NCI-H345 treated with DMSO at 0.1 percent for 48 hours (cell line): ENCODE data around the gene METTL8.
A peak's percentile ranks its signal among the peaks of the same experiment; 100 is the strongest.
"Not testable (repeated sequence)": the region's sequence is repeated elsewhere in the genome, so short reads cannot be mapped to it uniquely, and the experiment has no call there.

ENCODE experiments used
- DNase-seq: peaks from one replicate; lab custom pipeline; 2025; ENCODE audit not compliant: unreplicated experiment; lab: John Stamatoyannopoulos, UW

METTL8 gene

DNA sequence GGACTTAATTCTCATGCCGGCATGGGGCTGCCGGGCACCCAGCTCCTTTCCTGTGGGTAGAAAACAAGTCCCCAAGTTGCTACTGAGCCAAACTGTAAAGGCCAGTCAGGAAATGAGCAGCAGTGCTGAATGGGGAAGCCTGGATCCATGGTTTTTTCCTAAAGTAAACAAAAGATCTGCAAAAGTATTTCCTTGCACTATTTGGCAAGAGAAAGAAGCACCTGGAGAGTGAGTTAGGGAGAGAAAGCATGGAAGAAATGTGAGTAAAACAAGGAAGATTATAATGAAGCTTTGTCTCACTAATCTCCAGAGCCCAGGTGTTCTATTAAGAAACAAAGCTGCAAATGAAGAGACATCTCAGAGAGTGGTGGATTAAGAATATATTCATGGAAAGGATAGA lies 117.6 kb downstream of the METTL8 start:
- no peak for DNase-seq

DNA sequence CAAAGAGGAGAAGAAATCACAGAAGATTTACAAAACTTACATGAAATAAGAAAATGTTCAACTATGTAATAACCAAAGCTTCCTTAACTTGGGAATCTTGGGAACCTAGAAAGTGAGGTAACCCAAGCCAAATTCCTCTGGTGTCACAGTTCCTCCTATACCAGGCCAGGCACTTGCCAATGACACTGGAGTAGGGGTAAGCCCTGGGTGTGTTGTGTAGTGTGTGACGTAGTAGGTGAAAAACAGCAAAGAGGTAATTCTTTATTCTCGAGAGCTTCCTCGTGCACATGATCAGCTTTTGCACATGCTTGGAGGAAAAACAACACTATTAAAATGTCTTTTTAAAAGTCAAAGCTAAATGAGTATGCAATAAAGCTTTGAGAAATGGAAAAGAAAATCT lies 118.0 kb downstream of the METTL8 start:
- DNase-seq = no peak

DNA sequence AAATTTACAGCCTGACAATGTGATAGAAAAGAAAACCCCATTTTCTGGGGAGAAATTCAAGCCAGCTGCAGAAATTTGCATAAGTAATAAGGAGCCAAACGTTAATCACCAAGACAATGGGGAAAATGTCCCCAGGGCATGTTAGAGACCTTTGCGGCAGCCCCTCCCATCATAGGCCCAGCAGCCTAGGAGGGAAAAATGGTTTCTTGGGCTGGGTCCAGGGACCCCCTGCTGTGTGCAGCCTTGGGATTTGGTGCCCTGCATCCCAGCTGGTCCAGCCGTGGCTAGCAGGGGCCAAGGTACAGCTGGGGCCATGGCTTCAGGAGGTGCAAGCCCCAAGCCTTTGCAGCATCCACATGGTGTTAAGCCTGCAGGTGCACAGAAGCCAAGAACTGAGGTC lies 121.6 kb downstream of the METTL8 start:
- not testable (repeated sequence) for DNase-seq

DNA sequence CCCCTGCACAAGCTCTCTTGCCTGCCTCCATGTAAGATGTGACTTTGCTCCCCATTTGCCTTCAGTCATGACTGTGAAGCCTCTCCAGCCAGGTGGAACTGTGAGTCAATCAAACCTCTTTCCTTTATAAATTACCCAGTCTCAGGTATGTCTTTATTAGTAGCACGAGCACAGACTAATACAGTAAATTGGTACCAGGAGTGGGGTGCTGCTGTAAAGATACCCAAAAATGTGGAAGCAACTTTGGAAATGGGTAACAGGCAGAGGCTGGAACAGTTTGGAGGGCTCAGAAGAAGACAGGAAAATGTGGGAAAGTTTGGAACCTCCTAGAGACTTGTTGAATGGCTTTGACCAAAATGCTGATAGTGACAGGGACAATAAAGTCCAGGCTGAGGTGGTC lies 122.2 kb downstream of the METTL8 start:
- not testable (repeated sequence) for DNase-seq

DNA sequence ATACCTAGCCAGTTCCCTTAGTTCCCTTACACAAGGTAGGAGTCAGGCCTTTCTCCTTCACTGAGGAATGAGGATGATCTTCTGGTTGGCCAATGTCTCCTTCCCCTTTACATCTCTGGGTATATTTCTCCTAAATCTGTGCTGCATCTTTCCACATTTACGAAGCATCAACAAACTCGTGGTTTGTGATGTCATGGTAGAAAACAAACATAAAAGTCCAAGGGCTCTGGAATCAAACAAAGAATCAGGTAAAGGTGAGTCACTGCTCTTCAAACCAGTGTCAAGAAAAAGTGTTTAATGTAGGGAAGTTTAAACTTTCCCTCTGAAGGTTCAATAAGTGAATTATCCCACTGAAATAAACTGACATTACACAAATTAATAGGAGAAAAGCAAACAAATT lies 122.9 kb downstream of the METTL8 start:
- no peak for DNase-seq

DNA sequence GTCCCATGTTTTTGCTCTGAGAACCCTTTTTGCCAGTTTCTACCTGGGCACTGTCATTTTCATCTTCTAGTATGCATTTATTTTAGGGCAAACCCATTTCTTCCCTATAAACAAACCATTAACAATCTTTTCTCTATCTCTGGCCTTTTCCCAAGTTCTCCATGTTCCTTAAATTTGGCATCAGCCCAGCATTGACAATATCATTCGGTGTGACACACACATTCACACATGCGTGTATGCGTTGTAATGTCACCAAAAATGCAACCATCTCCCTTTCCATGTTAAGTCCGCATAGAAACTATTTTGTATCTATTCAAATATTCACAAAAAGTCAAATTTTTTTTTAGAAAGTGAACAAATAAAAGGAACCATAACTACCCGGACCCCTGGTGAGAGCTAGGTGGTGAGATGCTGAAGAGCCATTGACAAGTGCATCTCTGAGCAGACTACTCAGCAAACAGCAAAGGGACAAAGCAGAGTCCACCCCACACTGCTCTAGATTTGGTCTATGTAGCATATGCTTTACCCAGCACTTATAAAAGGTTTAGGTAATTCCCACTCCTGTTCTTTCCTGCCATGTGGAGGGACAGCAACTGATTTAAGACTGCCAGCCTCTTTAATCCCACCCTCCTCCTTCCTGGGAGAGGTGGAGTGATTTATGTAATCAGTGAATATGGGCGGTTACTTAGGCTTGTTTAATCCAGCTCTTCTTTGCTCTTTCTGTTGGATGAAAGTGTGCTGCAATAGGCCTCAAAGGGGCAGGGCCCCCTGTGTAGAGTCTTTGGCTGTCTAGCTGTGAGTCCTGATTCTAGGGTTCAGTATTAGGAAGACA lies 124.1 kb downstream of the METTL8 start:
- peak; percentile 47 for DNase-seq

DNA sequence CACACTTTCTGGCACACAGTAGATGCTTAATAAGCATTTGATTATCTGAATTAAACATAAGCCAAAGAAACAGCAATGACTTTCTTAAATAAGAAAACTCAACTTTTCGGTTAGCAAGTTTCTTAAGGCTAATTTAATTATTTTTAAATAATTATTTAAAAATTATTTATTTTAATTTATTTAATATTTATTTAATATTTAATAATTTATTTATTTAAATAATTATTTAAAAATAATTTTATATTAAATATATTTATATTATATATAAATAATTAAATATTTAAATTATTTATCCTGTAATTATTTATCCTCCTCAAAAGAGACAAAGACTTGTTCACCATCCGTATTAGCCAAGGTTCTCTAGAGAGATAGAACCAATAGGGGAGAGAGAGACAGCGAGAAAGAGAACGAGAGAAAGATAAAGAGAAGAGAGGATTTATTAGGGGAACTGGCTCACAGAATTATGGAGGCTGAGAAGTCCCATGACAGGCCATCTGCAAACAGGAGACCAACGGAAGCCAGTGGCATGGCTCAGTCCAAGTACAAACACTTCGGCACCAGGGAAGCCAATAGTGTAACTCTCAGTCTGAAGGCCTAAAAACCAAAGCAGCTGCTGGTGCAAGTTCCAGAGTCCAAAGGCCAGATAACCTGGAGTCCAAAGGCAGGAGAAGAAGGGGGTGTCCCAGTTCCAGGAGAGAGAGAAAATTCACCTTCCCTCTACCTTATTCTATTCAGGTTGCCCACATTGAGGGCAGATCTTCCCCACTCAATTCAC lies 125.3 kb downstream of the METTL8 start:
- DNase-seq = no peak

DNA sequence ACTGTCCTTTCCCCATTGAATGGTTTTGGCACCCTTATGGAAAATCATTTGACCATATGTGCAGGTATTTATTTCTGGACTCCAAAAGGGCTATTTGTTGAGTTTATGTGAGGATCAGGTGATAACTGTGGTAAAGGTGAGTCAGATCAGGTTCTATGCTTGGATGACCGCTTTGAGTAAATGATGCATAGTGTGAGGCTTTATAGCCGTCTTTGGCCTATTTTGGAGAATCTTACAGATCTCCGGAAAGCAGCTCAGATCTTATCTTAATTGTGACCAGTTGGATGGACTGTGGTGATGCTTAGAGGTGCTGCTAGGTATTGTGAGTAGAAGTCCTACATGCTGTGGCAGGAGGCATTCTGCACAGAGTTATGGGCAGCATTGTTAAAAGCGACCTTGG lies 126.2 kb downstream of the METTL8 start:
- DNase-seq = no peak

DNA sequence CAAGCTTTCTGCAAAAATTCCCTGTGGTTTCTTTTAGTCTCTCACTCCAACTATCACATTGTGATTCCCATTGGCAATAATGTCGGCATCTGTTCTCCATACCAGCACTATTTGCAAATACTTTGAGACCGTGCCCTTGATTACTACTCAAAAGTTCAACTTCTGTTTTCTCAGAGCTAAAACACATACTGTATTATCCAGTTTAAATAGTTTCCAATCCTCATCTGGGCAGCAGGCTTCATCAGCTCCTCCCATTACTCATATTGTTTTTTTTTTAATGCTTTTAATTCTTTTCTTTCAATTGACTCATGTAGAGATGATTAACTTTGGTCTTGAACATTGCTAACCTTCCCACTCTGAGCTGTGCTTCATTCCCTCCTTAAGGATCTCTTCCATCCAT lies 135.8 kb downstream of the METTL8 start:
- DNase-seq = no peak

DNA sequence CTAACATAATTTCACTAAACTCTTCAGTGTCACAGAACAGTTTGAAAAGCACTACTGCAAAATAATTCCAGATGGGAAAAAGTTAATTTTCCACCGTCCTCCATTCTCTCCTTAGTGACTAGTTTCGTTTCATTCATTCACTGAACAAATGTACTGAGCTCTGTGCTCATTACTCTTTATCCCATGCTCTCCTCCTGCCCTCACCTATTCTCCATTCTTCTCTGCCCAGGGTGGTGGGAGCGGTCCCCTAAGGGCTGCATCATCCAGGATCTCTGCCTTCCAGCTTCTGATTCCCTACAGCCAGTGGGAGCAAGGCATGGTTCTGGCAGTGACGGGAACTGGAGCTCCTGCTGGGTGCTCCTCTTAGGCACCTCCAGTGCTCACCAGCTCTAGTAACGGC lies 139.2 kb downstream of the METTL8 start:
- no peak for DNase-seq

DNA sequence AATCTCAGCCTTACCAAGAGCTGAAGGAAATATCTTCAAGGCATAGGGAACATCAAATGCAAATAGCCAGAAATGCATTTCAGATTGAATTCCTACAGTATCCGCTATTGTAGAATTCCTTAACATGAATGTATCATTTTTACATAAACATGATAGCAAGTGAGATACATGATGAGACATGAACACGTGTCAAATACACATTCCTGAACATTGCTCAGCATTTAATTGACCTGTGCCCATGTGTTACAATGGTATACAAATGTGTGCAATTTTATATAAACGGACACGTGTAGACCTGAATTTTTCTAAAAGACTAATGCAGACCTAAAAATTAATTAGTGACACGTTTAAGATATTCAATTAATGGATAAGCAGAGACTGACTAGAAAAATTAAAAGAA lies 140.1 kb downstream of the METTL8 start:
- no peak for DNase-seq

DNA sequence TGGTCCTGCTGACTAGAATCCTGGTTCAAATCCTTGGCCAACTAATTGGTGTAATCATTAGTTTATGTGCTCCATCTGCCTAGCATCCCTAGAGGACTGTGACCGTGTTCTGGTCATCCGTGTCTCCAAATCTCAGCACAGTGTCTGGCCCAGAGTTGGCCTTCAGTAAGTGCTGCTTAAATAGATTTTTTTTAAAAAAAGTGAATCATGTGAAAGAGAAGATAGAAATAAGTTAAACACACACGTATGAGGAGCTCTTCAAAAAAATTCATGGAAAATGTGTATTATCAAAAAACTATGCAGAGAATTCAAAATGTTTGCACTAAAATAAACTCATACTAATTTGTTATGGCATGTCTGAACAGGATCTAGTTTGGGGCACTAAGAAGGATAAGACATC lies 143.8 kb downstream of the METTL8 start:
- no peak for DNase-seq

DNA sequence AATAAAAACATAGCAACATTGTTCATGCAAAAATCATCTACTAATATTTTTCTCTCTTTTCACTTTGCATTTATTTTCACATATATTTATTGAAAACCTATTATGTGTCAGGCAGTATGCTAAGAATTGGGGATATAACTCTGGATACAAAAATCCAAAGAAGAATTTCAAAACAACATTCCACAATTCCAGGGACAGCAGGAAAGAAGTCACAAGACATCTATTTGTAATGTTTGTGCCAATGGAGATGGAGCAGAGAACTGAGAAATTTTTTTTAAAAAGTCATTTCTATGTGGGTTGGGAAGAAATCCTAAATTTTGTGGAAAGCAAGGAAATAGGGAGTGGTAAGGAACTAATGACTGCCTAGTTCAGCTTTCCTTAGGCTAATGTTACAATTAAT lies 144.5 kb downstream of the METTL8 start:
- no peak for DNase-seq

DNA sequence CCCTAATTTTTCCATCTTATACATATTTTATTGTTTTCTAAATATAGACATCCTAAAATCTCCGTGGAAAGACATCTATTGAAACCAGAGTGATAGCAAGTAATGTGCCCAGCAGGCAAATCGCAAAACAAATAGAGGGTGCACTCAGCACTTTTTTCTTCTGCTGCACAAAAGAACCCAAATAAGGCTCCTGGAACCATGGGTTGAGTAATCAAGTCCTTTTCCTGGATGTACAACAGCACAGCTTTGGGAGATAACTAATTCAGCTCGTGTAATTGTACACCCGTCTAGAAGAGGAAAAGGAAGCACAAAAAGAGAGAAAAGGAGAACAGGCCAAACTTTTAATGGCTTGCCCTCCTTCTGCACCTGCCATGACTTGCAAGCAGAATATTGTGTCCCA lies 146.2 kb downstream of the METTL8 start:
- DNase-seq = no peak

DNA sequence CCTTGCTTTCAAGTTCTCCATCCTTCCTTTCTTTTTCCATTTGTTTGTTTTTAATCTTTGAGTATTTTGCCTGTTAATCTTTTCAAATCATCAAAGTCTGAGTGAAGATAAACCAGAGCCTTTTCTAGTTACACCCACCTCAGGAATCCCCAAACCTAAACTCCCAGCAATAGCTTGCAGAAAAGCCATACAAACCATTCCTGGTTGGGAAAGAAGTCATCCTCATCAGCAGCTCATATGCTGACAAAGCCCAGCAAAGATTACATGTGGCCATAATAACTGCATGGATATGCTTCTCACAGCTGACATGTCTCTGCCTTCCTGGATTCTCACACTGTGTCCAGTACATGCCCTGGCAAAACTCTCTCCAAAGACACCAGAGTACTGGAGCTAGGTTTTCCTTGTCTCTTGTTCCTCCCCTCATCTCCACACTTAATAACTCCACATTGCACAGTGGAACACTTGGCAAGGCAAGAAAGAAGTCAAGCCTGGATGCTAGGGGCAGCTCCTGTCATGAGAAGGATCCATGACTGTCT lies 146.7 kb downstream of the METTL8 start:
- DNase-seq = no peak

DNA sequence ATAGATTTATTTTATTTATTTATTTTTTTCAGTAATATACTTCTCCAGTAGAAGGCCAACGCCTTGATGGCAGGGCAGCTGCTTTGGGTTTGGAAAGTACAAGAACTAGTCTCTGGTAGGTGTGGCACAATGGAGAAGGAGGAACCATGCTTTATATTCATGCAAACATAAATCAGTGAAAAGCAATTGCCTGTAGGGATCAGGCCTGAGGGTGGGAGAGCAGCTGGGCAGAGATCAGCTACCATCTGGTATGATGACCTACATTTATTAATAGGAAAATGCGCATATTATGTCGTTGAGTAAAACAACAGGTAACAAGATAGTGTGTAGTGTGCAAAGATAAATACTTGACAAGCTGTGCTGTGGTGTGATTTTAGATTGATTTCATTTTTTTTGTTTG lies 152.7 kb downstream of the METTL8 start:
- DNase-seq = no peak

DNA sequence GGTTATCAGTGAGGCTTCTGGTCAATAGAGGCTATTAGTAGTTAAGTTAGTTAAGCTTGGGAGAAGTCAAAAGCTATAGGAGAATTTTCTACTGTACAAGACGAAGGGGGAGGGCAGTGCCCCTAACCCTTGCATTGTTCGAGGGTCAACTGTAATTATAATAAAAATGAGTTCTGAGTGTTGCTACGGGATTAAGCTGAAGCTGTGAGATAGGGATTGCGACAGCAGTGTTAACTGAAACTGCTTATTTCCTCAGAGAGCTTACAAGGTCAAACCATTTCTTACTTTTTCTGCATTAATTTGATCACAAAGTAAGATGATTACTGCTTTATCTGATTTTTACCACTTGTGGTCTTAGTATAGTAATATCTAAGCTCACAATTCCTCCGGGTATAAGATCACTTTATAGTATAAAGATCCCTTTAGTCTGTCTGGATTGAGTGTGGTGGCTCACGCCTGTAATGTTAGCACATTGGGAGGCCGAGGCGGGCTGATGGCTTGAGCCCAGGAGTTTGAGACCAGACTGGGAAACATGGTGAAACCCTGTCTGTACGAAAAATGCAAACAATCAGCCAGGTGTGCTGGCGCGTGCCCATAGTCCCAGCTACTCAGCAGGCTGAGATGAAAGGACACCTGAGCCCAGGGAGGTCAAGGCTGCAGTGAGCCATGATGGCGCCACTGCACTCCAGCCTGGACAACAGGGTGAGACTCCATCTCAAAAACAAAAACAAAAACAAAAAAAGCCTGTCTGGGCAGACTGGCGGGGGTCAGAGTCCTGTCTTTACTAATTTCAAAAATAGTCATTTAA lies 153.6 kb downstream of the METTL8 start:
- no peak for DNase-seq

DNA sequence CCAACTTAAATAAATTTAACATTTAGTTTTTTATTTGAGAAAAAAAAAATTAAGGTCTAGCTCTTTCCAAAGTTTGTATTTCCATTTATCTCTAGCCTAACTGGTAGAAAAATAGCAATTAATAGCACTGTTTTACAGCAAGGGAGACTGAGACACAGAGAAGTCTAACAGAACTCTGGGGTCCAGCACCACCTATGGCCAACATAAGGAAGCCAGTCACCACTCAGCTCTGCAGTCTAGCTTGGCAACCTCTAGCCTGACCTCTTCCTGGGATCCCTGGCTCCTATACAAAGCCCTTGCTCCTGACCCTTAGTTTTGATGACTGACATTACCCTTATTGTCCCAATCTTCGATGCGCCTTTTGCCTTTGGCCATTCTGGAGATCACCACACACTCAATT lies 159.0 kb downstream of the METTL8 start:
- no peak for DNase-seq

DNA sequence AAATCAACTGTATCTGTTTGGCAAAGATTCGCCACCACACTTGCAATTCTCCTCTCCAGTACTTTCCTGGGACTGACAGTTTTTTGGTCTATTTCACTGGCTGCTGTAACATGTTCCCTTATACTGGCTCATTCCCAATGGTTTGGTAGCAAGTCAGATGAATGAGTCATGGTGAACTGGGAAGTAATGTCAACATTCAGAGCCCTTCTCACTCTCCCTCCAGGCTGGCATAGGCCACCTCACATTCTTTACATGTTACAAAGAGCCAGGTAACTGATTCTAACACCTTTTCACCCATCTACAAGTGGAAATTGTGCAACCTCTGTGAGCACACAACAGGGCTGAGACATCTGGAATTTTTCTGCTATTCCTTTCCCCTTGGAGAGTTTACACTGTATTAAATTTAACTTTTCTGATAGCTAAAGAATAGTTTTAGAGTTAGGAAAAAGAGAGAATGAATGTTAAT lies 161.8 kb downstream of the METTL8 start:
- DNase-seq = no peak

DNA sequence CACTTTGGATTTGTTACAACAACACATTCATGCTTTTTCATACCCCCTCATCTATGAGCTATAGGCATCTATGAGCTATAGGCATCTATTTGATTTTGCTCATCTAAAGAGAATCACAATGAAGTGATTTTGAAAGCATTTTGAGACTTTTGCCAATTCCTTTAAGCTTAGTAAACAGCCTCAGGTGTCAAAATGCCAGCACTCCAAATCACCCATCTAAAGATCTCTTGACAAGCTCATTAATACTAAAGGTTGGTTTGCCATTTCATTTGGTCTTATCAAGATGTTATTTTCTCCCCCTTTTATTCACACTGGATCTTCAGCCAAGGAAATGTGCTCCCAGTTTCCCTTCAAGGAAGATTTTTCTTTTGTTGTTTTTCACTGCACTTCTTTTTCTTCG lies 162.4 kb downstream of the METTL8 start:
- DNase-seq = no peak
